Stimulated activated CD4-positive, alpha-beta T cell treated with anti-CD3 and anti-CD28 coated beads, Interleukin-4, amount 100 ng/mL, for 1 hour (primary cell): ENCODE results near the gene CD37.
"Not testable (repeated sequence)": the region's sequence is repeated elsewhere in the genome, so short reads cannot be mapped to it uniquely, and the experiment has no call there.

ENCODE experiments used
- DNase-seq: peaks from one replicate; pipeline ENCODE4 v3.0.0-alpha.2; 2020

CD37 gene

DNA sequence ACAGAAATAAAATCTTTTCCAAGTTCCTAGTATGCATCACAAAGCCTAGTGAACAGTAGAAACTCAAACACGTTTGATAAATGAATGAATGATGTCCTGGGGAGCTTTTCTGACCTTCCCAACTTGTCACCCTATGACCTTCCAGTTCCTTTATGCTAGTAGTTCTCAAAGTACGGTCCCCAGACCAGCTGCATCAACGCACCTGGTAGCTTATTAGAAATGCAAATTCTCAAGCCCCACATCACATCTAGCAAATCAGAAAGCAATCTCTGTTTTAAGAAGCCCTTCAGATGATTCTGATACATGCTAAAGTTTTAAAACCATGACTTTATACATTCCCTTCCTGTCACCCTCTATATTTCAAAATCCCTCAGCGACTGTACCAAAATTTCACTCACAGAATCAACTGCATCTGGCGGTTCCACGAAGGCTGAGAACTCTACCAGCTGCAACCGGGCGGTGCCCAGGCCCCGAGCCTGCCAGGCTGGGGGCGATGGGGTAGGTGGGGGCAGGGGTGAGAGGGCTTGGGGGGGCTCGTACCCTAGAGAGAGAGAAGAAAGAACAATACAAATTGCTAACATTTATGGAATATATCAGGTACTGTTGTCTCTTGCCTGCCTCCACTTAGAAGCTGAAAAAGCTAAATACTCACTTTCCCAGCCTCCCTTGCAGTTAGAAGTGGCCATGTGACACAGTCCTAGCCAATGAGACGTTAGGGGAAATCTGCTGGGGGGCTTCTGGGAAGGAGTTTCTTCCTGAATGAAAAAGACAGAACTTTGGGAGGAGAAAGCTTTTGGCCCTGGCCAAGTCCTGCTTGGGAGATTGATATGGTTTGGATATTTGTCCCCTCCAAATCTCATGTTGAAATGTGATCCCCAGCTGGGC, 13.3 kb downstream of the CD37 start:
- no peak for DNase-seq

DNA sequence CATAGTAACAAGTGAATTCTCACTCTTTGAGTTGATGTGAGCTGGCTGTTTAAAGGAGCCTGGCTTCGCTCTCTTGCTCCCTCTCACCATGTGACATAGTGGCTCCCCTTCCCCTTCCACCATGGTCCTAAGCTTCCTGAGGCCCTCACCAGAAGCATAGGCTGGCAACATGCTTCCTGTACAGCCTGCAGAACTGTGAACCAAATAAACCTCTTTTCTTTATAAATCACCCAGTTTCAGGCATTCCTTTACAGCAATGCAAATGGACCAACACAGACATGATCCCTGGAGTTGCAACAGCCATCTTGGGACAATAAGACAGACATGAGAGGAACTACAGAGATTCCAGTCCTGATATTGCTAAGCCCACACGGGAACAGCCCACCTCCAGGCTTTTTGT, 14.4 kb downstream of the CD37 start:
- no peak for DNase-seq

DNA sequence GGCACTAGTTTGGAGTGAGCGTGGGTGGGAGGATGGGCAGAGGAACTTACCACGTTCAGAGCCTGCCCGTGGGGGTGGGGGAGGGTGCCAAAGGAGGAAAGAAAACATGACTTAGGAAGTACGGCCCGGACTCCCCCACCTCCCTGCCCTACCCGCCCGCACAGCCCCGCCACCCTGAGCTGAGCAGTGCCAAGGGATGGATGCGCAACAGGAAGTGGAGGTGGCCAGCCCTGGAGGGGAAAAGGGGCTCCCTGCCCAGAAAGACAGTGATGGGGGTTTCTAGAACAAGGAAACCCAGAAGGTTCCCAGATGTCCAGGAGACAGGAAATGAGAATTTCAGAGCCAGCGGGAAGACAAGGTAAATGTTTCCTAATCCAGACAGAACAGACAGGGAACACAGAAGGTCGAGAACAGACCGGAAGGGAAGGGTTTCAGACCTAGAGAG, 20.7 kb downstream of the CD37 start:
- no peak for DNase-seq

GRCh38 chr19:49356382-49356781, 21.2 kb downstream of the CD37 start:
- DNase-seq, result no peak

DNA sequence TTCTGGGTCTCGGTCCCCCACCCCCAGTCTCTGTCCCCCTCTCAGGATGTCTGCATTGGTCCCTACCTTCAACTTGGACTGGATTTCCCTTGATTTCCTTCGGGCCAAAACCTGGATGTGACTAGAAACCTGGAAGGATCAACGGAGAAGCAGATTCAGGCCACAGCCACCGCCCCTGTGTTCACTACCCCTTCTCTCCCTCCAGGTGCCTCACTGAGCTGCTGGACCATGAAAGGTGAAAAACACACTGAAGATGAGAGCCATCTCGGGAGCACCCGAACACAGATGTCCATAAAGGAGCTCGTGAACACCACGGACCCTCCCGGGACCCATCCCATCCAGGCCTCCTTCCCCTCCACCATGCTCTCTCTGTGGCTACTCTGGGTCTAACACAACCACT, 22.0 kb downstream of the CD37 start:
- DNase-seq, result no peak

- no peak for DNase-seq
These were observed 24.9 kb downstream of the CD37 start for GRCh38 chr19:49359851-49360820.

- DNase-seq, result peak; percentile 20
These were observed 26.3 kb downstream of the CD37 start for GRCh38 chr19:49361438-49362047.

GRCh38 chr19:49362048-49362928, 27.1 kb downstream of the CD37 start, which contains the start of gene TEAD2:
TSS of gene TEAD2 (minus strand) at chr19:49362416. CDS start at chr19:49360075, 2,341 bp downstream.
- peak; percentile 23 for DNase-seq

DNA sequence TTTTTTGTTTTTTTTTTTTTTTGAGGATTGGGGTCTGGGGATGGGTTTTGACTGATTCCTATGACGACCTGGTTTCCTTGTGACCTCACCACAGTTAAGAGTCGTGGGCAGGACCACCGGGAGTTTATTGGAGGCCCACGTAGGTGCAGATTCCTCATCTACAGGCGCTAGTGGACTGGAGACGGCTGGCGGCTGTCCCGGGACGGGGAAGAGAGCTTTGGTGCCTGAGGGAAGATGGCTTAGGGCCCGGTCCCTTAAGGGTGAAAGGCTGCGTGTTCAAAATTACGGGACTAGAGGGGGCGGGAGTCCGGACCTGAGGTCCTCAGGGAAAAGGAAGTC, 27.7 kb downstream of the CD37 start:
- DNase-seq, result no peak

DNA sequence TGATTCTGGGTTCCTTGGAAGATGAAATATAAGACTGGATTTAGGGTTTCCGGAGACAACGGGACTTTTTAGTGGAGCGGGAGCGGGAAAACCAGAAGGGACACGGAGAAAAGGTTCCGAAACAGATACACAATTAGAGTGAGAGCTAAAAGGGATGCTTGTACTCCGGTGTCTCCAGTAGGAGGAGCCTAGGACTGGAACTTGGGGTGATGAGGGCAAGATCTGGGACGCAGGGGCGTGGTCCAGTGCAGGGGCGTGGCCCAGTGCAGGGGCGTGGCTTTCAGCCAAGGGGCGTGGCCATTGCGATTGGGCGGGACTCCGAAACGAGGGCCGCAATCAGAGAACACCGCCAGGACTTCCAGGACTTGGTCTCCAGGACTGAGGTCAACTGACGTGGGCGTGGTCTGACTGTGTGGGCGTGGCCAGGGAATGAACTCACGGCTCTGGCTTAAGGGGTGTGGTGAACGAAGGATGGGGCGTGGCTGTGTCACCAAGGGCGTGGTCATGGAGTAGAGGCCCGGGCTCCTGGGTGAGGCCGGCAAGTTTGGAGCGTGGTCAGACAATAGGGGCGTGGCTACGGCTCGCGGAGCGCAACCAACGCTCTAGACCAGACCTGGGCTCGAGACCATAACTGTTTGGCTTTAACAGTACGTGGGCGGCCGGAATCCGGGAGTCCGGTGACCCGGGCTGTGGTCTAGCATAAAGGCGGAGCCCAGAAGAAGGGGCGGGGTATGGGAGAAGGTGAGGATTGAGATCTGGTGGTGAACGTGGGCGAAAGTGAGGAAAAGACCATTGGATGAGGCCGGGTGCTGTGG, 28.3 kb downstream of the CD37 start, which contains the start of gene DKKL1:
Gene DKKL1 (plus strand): TSS at position 610 of the 815 bp plus-strand sequence. CDS start 122 bp downstream, at position 732.
- DNase-seq, result peak; percentile 51

DNA sequence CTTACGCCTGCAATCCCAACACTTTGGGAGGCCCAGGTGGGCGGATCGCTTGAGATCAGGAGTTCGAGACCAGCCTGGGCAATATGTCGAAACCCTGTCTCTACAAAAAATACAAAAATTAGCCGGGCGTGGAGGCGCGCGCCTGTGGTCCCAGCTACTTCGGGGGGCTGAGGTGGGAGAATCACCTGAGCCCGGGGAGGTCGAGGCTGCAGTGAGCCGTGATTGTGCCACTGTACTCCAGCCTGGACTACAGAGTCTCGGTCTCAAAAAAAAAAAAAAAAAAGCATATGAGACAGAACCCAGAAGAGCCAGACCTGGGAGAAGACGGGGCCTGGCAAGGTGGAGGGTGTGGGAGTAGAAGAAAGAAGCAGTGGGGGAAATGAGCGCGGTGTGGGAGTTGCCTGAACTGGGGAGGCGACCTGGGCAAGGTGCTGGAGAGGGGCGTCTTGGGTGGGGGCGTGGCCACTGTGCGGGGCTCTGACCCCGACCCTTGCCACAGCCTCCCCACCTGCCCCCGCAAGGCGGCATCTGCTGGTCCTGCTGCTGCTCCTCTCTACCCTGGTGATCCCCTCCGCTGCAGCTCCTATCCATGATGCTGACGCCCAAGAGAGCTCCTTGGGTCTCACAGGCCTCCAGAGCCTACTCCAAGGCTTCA, 29.0 kb downstream of the CD37 start:
- DNase-seq, result no peak

DNA sequence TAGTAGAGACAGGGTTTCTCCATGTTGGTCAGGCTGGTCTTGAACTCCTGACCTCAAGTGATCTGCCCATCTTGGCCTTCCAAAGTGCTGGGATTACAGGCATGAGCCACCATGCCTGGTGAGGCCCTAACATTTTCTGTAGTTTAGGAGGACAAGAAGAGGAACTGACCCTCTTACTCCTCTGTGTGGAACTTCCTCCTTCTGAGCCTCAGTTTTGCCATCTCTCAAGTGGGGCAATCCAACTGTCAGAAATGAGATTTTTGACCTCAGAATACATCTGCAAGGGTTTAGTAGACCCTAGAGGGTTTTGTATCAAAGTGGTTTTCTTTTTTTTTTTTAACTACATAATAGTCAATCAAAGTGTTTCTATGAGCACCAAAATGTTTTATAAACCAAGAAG, 30.9 kb downstream of the CD37 start:
- DNase-seq, result no peak

GRCh38 chr19:49368711-49369358, 33.6 kb downstream of the CD37 start:
- no peak for DNase-seq

DNA sequence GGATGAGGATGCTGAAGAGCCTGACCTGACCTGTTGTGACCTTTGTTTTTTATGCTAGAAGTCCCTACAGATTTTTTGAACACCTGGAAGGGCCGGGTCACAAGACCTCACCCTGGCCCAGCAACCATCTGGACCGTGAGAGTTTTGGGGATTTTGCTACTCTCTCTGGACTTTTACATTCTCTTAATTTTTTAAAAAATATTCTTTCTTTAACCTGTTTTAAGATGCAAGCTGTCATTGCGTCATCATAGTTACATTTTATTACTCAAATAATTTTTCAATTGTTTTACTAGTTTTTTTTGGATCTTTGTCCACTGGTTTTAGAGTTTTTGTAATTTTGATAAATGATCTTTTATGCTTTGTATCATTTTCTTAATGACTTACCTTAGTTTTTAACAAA, 36.0 kb downstream of the CD37 start:
- no peak for DNase-seq

DNA sequence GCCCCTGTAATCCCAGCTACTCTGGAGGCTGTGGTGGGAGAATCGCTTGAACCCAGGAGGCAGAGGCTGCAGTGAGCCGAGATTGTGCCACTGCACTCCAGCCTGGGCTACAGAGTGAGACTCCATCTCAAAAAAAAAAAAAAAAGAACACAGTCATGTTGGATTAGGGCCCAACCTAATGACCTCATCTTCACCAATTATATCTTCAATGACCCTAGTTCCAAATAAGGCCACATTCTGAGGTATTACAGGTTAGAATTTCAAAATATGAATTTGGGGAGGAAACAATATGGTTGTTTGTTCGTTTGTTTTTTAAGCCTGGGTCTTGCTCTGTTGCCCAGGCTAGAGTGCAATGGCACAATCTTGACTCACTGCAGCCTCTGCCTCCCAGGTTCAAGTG, 38.0 kb downstream of the CD37 start:
- not testable (repeated sequence) for DNase-seq

GRCh38 chr19:49374665-49375434, 39.6 kb downstream of the CD37 start:
- no peak for DNase-seq

- DNase-seq, result no peak
These were observed 43.3 kb downstream of the CD37 start for GRCh38 chr19:49378512-49378911.

GRCh38 chr19:49380391-49380790, 45.2 kb downstream of the CD37 start:
- DNase-seq, result no peak

DNA sequence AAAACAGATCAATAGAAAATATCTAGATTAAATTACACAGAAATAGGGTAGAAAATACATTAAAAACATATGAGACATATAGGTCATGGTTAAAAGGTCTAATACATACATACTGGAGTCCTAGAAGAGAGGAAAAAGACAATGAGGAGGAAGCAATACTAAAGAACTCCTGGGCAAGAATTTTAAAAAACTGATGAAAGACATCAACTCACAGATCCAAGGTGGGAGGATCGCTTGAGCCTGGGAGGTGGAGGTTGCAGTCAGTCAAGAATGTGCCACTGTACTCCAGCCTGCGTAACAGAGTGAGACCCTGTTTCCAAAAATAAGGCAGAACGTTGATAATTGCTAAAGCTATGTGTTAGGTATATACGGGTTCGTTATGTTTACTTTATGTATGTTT, 47.4 kb downstream of the CD37 start:
- DNase-seq, result no peak
